HFFc6 (cell line): Measurements from ENCODE around the gene RABIF. TPM values are rescaled to one million over a fixed set of nuclear protein-coding genes. Genes with fewer than 3 reads are reported as not detected.

Experiments
- total RNA-seq, 6 experiments: library from RNA; stranded (reverse); fragmentation: NEBNext Ultra II Directional; extraction: Animal tissue kit (Norgen Biotek cat#: 25700); gene quantifications; 2 replicates in 1 of 6; 3 replicates in 5 of 6; pipeline ENCODE4 v1.2.3, GENCODE V29; 2021

The RABIF gene
- total RNA-seq, 6 experiments from 2014 or later, result 9.0 to 11.7 (median 10.9) TPM

Other genes with a start within 250 kb of the RABIF start
- gene SYT2, start 178.7 kb downstream of the RABIF start, total RNA-seq, result under 1 TPM in 1 of 6 experiments, not detected in 5; 0.03 TPM
- gene KDM5B, start 80.7 kb downstream of the RABIF start, total RNA-seq, result 10 to 100 TPM; 48.1 to 65.5 (median 53.5) TPM
- 1 to 10 TPM; 1.7 to 4.0 (median 1.8) TPM for gene PCAT6, start 78.2 kb downstream of the RABIF start, total RNA-seq
- 10 to 100 TPM; 19.8 to 28.6 (median 23.5) TPM for gene KLHL12, start 38.1 kb upstream of the RABIF start, total RNA-seq
- 100 to 1,000 TPM in 3 of 6 experiments, 10 to 100 TPM in 3; 90.5 to 123 (median 103) TPM for gene ADIPOR1, start 69.2 kb upstream of the RABIF start, total RNA-seq
- 100 to 1,000 TPM in 1 of 6 experiments, 10 to 100 TPM in 5; 73.4 to 100 (median 76.4) TPM for gene CYB5R1, start 78.1 kb upstream of the RABIF start, total RNA-seq
- 10 to 100 TPM; 38.6 to 50.6 (median 45.1) TPM for gene TMEM183A, start 118.2 kb upstream of the RABIF start, total RNA-seq
- 1 to 10 TPM in 1 of 6 experiments, under 1 TPM in 5; 0.37 to 1.3 (median 0.58) TPM for gene PPFIA4, start 137.3 kb upstream of the RABIF start, total RNA-seq
- gene MYOG, start 196.9 kb upstream of the RABIF start, total RNA-seq, result not detected
- gene ADORA1, start 238.6 kb upstream of the RABIF start, total RNA-seq, result 1 to 10 TPM in 2 of 6 experiments, under 1 TPM in 4; 0.25 to 5.5 (median 0.53) TPM